SK-N-SH (cell line): ENCODE data around the gene PDK2. TPM values are rescaled to one million over a fixed set of nuclear protein-coding genes. Genes with fewer than 3 reads are reported as not detected.

ENCODE experiments used
- CTCF ChIA-PET: fragments of 300-600, 350-600 bp; formaldehyde crosslinking; extraction: SDS; loops from one replicate; lab custom pipeline; 2021; lab: Yijun Ruan, JAX
- POLR2A ChIA-PET: fragments of 350-600 bp; sonication (Branson Sonifier 250); formaldehyde crosslinking; extraction: SDS; loops from one replicate; lab custom pipeline; 2020; ENCODE audit warnings: antibody characterized with exemption, inconsistent platforms; lab: Yijun Ruan, JAX
- DNase-seq: peaks from one replicate; pipeline ENCODE4 v3.0.0; 2012
- H2AFZ ChIP-seq: fragments of 200-600 bp; sonication (generic); 2 replicates; pipeline ENCODE4 v1.8.1; 2016; ENCODE audit warnings: antibody characterized with exemption, mild to moderate bottlenecking, low read depth
- H3F3A ChIP-seq: fragments of 200-600 bp; sonication (generic); replicated peaks from 2 replicates; pipeline ENCODE3; 2016; ENCODE audit warnings: antibody characterized with exemption, mild to moderate bottlenecking; ENCODE audit not compliant: insufficient read depth
- H3K27ac ChIP-seq, 2 experiments: fragments of 200-500 bp in 1 of 2; fragments of 200-600 bp in 1 of 2; sonication (Bioruptor generic) in 1 of 2; sonication (generic), shearing (Covaris generic) in 1 of 2; 2 replicates each; pipeline versions ENCODE4 v1.5.1 to v1.6.1; 2014 to 2016; ENCODE audit warnings: low read depth in 2 of 2, inconsistent platforms in 1 of 2, low read length in 1 of 2, mild to moderate bottlenecking in 1 of 2, mixed read lengths in 1 of 2
- H3K27me3 ChIP-seq: fragments of 200-600 bp; sonication (generic), shearing (Covaris generic); 2 replicates; pipeline ENCODE4 v1.6.1; 2016; ENCODE audit warnings: mixed run types; ENCODE audit not compliant: insufficient read depth
- H3K36me3 ChIP-seq, 2 experiments: fragments of 200-500 bp in 1 of 2; fragments of 200-600 bp in 1 of 2; sonication (Bioruptor generic) in 1 of 2; sonication (generic) in 1 of 2; replicated peaks in 1 of 2; 2 replicates each; pipeline versions ENCODE3 to v1.5.1; 2014 to 2016; ENCODE audit warnings: low read length in 1 of 2, mild to moderate bottlenecking in 1 of 2; ENCODE audit not compliant: insufficient read depth in 2 of 2, control insufficient read depth in 1 of 2
- H3K4me1 ChIP-seq, 2 experiments: fragments of 200-500 bp in 1 of 2; fragments of 200-600 bp in 1 of 2; sonication (Bioruptor generic) in 1 of 2; sonication (generic), shearing (Covaris generic) in 1 of 2; 2 replicates each; pipeline versions ENCODE4 v1.5.1 to v1.6.1; 2014 to 2016; ENCODE audit warnings: low read depth in 1 of 2, low read length in 1 of 2, mixed run types in 1 of 2; ENCODE audit not compliant: insufficient read depth in 2 of 2, control insufficient read depth in 1 of 2
- H3K4me2 ChIP-seq: fragments of 200-600 bp; sonication (generic), shearing (Covaris generic); 2 replicates; pipeline ENCODE4 v1.6.1; 2017; ENCODE audit warnings: mixed run types
- H3K4me3 ChIP-seq, 2 experiments: fragments of 200-500 bp in 1 of 2; fragments of 200-600 bp in 1 of 2; sonication (Bioruptor generic) in 1 of 2; sonication (generic), shearing (Covaris generic) in 1 of 2; 2 replicates each; pipeline versions ENCODE4 v1.5.1 to v1.8.1; 2014 to 2016; ENCODE audit warnings: low read depth in 2 of 2, inconsistent platforms in 1 of 2, low read length in 1 of 2, mild to moderate bottlenecking in 1 of 2, mixed read lengths in 1 of 2, moderate library complexity in 1 of 2
- H3K79me2 ChIP-seq: fragments of 200-600 bp; sonication (generic); 2 replicates; pipeline ENCODE4 v1.8.1; 2017; ENCODE audit warnings: mild to moderate bottlenecking; ENCODE audit not compliant: insufficient read depth
- H3K9ac ChIP-seq: fragments of 200-600 bp; sonication (generic); 2 replicates; pipeline ENCODE4 v1.6.1; 2017; ENCODE audit warnings: mixed run types
- H3K9me2 ChIP-seq: fragments of 200-600 bp; sonication (generic); 2 replicates; pipeline ENCODE4 v1.6.1; 2017; ENCODE audit warnings: mixed run types
- H3K9me3 ChIP-seq: fragments of 200-600 bp; sonication (generic); 2 replicates; pipeline ENCODE4 v1.6.1; 2017; ENCODE audit warnings: mixed run types, mild to moderate bottlenecking, moderate library complexity
- H4K20me1 ChIP-seq: fragments of 200-600 bp; sonication (generic); 2 replicates; pipeline ENCODE4 v1.6.1; 2017; ENCODE audit warnings: mild to moderate bottlenecking, mixed run types; ENCODE audit not compliant: insufficient read depth
- FOSL2 ChIP-seq: IDR thresholded peaks from 2 replicates; pipeline ENCODE4 v1.4.0; 2012; ENCODE audit warnings: low read depth, mild to moderate bottlenecking, moderate library complexity, borderline replicate concordance
- FOXJ3 ChIP-seq: sonication (generic); formaldehyde crosslinking; IDR thresholded peaks from 2 replicates; pipeline ENCODE4 v1.5.1; 2020; ENCODE audit warnings: mild to moderate bottlenecking, missing genetic modification reagents
- GATA2 ChIP-seq: sonication (generic); formaldehyde crosslinking; IDR thresholded peaks from 2 replicates; pipeline ENCODE4 v1.5.0; 2020; ENCODE audit warnings: mild to moderate bottlenecking, missing genetic modification reagents
- IRF3 ChIP-seq: fragments of 150-350 bp; IDR thresholded peaks from 2 replicates; pipeline ENCODE4 v1.6.1; 2016; ENCODE audit warnings: mild to moderate bottlenecking, low read depth, low read length
- MEF2A ChIP-seq: IDR thresholded peaks from 2 replicates; pipeline ENCODE4 v1.4.0; 2012; ENCODE audit warnings: low read depth, borderline replicate concordance
- MXI1 ChIP-seq: IDR thresholded peaks from 2 replicates; pipeline ENCODE4 v1.6.1; 2012; ENCODE audit warnings: mild to moderate bottlenecking, low read depth, low read length, improper control_type of control experiment
- POLR2AphosphoS5 ChIP-seq: IDR thresholded peaks from 2 replicates; pipeline ENCODE4 v1.6.1; 2012; ENCODE audit warnings: low read depth, low read length
- RAD21 ChIP-seq: IDR thresholded peaks from 2 replicates; pipeline ENCODE4 v1.6.1; 2012; ENCODE audit warnings: mild to moderate bottlenecking, low read length
- RFX5 ChIP-seq: IDR thresholded peaks from 2 replicates; pipeline ENCODE4 v1.6.1; 2012; ENCODE audit warnings: mild to moderate bottlenecking, improper control_type of control experiment, low read length
- RXRA ChIP-seq: IDR thresholded peaks from 2 replicates; pipeline ENCODE4 v1.4.0; 2012; ENCODE audit warnings: low read depth, mild to moderate bottlenecking, borderline replicate concordance
- SIN3A ChIP-seq: IDR thresholded peaks from 2 replicates; pipeline ENCODE4 v1.6.1; 2012; ENCODE audit warnings: low read depth, mild to moderate bottlenecking, low read length, moderate library complexity, borderline replicate concordance
- YY1 ChIP-seq: IDR thresholded peaks from 2 replicates; pipeline ENCODE4 v1.4.0; 2012; ENCODE audit warnings: low read depth, mild to moderate bottlenecking
- WGBS: methylation state at CpG from one replicate; pipeline ENCODE4 v1.1.6; 2017; ENCODE audit warnings: low lambda C conversion rate; 5-methylcytosine and 5-hydroxymethylcytosine counted together
- polyA plus RNA-seq, 3 experiments: library from polyadenylated mRNA; depleted of rRNA; stranded (reverse); fragments of >200 nt; gene quantifications; 2 replicates each; pipeline ENCODE4 v1.2.3, GENCODE V29; 2012
- TF ChIP-seq, protein P1 (sequence below): IDR thresholded peaks from 2 replicates; pipeline ENCODE4 v1.4.0; 2012; ENCODE audit warnings: low read depth, borderline replicate concordance
- TF ChIP-seq, protein P2 (sequence below): IDR thresholded peaks from 2 replicates; pipeline ENCODE4 v1.6.1; 2012; ENCODE audit warnings: mild to moderate bottlenecking, low read depth, low read length, moderate library complexity

Gene PDK2
- polyA plus RNA-seq, 1 of the 3 experiments (the other 2 are of a cell fraction), result 124 TPM

- peak overlapping the region; percentile 75 to 84 for H3K4me3 ChIP-seq
- H3K79me2 ChIP-seq, result no peaks in the 10 kb centered on the region
- H3K9me3 ChIP-seq, result no peaks in the 10 kb centered on the region
- H3K4me2 ChIP-seq, result peak overlapping the region; percentile 100
- peaks cover 6 to 21% of the 10 kb centered on the region in 2 experiments for H3K36me3 ChIP-seq
- ChIA-PET POLR2A (interaction anchor here (1.0 kb wide), 1 partner anchor 56 kb away, joined by 3 read pairs; no protein-coding TSS in a partner anchor), CTCF (interaction anchor here (0.9 to 15.0 kb wide), 12 partner anchors 9 to 301 kb away, joined by 3 to 297 read pairs (median 16); partner anchors contain the start of gene LRRC59)
- H3F3A ChIP-seq, result peaks cover 48% of the 10 kb centered on the region
- H3K9ac ChIP-seq, result peak overlapping the region; percentile 82
- no peaks in the 10 kb centered on the region for H3K9me2 ChIP-seq
- TF ChIP-seq YY1 (no peak), RXRA (no peak), MEF2A (no peak), RFX5 (no peak), GATA2 (CRISPR knock-in tag) (no peak), SIN3A (no peak), IRF3 (no peak), FOXJ3 (no peak), FOSL2 (no peak), MXI1 (no peak), RAD21 (no peak), POLR2AphosphoS5 (no peak)
- TF ChIP-seq, protein P1, sequence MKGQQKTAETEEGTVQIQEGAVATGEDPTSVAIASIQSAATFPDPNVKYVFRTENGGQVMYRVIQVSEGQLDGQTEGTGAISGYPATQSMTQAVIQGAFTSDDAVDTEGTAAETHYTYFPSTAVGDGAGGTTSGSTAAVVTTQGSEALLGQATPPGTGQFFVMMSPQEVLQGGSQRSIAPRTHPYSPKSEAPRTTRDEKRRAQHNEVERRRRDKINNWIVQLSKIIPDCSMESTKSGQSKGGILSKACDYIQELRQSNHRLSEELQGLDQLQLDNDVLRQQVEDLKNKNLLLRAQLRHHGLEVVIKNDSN, result no peak
- TF ChIP-seq, protein P2, sequence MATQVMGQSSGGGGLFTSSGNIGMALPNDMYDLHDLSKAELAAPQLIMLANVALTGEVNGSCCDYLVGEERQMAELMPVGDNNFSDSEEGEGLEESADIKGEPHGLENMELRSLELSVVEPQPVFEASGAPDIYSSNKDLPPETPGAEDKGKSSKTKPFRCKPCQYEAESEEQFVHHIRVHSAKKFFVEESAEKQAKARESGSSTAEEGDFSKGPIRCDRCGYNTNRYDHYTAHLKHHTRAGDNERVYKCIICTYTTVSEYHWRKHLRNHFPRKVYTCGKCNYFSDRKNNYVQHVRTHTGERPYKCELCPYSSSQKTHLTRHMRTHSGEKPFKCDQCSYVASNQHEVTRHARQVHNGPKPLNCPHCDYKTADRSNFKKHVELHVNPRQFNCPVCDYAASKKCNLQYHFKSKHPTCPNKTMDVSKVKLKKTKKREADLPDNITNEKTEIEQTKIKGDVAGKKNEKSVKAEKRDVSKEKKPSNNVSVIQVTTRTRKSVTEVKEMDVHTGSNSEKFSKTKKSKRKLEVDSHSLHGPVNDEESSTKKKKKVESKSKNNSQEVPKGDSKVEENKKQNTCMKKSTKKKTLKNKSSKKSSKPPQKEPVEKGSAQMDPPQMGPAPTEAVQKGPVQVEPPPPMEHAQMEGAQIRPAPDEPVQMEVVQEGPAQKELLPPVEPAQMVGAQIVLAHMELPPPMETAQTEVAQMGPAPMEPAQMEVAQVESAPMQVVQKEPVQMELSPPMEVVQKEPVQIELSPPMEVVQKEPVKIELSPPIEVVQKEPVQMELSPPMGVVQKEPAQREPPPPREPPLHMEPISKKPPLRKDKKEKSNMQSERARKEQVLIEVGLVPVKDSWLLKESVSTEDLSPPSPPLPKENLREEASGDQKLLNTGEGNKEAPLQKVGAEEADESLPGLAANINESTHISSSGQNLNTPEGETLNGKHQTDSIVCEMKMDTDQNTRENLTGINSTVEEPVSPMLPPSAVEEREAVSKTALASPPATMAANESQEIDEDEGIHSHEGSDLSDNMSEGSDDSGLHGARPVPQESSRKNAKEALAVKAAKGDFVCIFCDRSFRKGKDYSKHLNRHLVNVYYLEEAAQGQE, result no peak
- no peak overlapping the region for H3K27ac ChIP-seq
- H2AFZ ChIP-seq, result no peak overlapping the region
- WGBS, result 60% methylated on average over 5 of the region's 6 CpGs
- no peaks in the 10 kb centered on the region for H3K27me3 ChIP-seq
- peaks cover 3 to 22% of the 10 kb centered on the region in 2 experiments; a peak in 1 of 4 replicates for H3K4me1 ChIP-seq
- no peak for DNase-seq
- peaks cover 25% of the 10 kb centered on the region for H4K20me1 ChIP-seq
Measured at GRCh38 chr17:50096092-50096491, 941 bp downstream of the PDK2 start.
